Measurements from ENCODE around the gene SLC25A21. TPM values are rescaled to one million over a fixed set of nuclear protein-coding genes. Genes with fewer than 3 reads are reported as not detected.

SLC25A21 gene
- total RNA-seq, 6 experiments from 2014 or later = 0.09 to 0.37 (median 0.18) TPM; not detected in 1

GRCh38 chr14:36944307-36945010, 227.9 kb downstream of the SLC25A21 start:
- no peaks in the 10 kb centered on the region for H3K4me1 ChIP-seq
- ATAC-seq (no peak), DNase-seq (no peak)
- TF ChIP-seq POLR2A (IDR thresholded peaks at IDR 0.05) (no peak), CTCF (IDR thresholded peaks at IDR 0.05) (no peak)
- H3K27me3 ChIP-seq = no peaks in the 10 kb centered on the region
- no peak overlapping the region for H3K27ac ChIP-seq
- no peak overlapping the region for H3K4me3 ChIP-seq
- no peaks in the 10 kb centered on the region for H3K9me3 ChIP-seq
- H3K36me3 ChIP-seq = no peaks in the 10 kb centered on the region
- WGBS (ENCODE audit: insufficient coverage, low coverage, low lambda C conversion rate, missing lambda C conversion rate) = 67% methylated on average over 5 of the region's 5 CpGs
- intact Hi-C loops (cut with DNase I) = no loop called here

- 76% methylated on average over 4 of the region's 4 CpGs for WGBS (ENCODE audit: insufficient coverage, low coverage, low lambda C conversion rate, missing lambda C conversion rate)
- Histone ChIP-seq H3K36me3 (no peaks in the 10 kb centered on the region), H3K4me3 (no peak overlapping the region), H3K4me1 (no peaks in the 10 kb centered on the region), H3K27ac (no peak overlapping the region), H3K27me3 (no peaks in the 10 kb centered on the region), H3K9me3 (no peaks in the 10 kb centered on the region)
- DNase-seq (no peak), ATAC-seq (no peak)
- TF ChIP-seq CTCF (IDR thresholded peaks at IDR 0.05) = no peak
- no peak for TF ChIP-seq POLR2A (IDR thresholded peaks at IDR 0.05)
- intact Hi-C loops (cut with DNase I) = no loop called here
Observed at GRCh38 chr14:36942522-36943245, 229.7 kb downstream of the SLC25A21 start.

- Histone ChIP-seq H3K4me3 (no peak overlapping the region), H3K9me3 (no peaks in the 10 kb centered on the region), H3K27me3 (no peaks in the 10 kb centered on the region), H3K4me1 (no peaks in the 10 kb centered on the region), H3K27ac (no peak overlapping the region), H3K36me3 (no peaks in the 10 kb centered on the region)
- TF ChIP-seq POLR2A (IDR thresholded peaks at IDR 0.05) (no peak), CTCF (IDR thresholded peaks at IDR 0.05) (peak; percentile 68 to 93 (median 93))
- WGBS (ENCODE audit: insufficient coverage, low coverage, low lambda C conversion rate, missing lambda C conversion rate) = 10% methylated on average over 12 of the region's 12 CpGs
- peak; percentile 88 to 94 (median 92) for ATAC-seq
- DNase-seq = peak; percentile 64 to 78 (median 73)
- intact Hi-C loops (cut with DNase I) = no loop called here
Observed at GRCh38 chr14:36941783-36942521, 230.5 kb downstream of the SLC25A21 start.

- intact Hi-C loops (cut with DNase I) = no loop called here
- no peak for TF ChIP-seq CTCF (IDR thresholded peaks at IDR 0.05)
Observed at GRCh38 chr14:36940476-36940875, 231.9 kb downstream of the SLC25A21 start.

More at GRCh38 chr14:36940476-36940875, 231.9 kb downstream of the SLC25A21 start:
- Histone ChIP-seq H3K36me3 (no peaks in the 10 kb centered on the region), H3K4me1 (no peaks in the 10 kb centered on the region), H3K27me3 (no peaks in the 10 kb centered on the region), H3K4me3 (no peak overlapping the region), H3K9me3 (no peaks in the 10 kb centered on the region), H3K27ac (no peak overlapping the region)
- no peak for DNase-seq
- no peak for ATAC-seq
- WGBS (ENCODE audit: insufficient coverage, low coverage, low lambda C conversion rate, missing lambda C conversion rate) = 34% methylated on average over 4 of the region's 4 CpGs
